Measurements from ENCODE around the gene PNCK.

DNA sequence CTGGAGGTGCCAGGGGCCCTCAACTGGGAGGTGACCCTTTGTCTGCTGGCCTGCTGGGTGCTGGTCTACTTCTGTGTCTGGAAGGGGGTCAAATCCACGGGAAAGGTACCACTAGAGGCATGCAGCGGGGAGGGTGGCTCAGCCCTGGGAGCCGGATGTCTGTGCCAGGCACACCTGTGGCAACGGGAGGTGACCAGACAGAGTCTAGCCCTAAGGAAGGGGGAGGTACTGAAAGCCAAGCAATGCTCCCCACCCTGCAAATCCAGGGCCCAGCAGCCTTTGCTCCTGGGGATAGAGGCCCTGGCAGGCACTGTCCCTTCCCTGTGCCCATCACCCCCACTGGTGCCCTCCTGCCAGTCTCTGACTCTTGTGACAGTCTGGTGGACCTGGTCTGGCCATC lies 18.4 kb upstream of the PNCK start:
- TF ChIP-seq CTCF (IDR thresholded peaks at IDR 0.05; ENCODE audit: low read length) = no peak
- no peak for TF ChIP-seq EZH2 (optimal IDR thresholded peaks at IDR 0.05; ENCODE audit: low read depth, low read length)
- no peak for TF ChIP-seq EZH2phosphoT487 (IDR thresholded peaks at IDR 0.05; ENCODE audit: low read length)
